Motor neuron (in vitro differentiated cells): ENCODE data around the gene HORMAD2. TPM values are rescaled to one million over a fixed set of nuclear protein-coding genes. Genes with fewer than 3 reads are reported as not detected.

ENCODE experiments used
- ATAC-seq, 8 experiments: fragments of 200-7000 bp; cut with Tn5 transposase; replicated peaks in 6 of 8; 2 replicates each; pipeline ENCODE4 v1.8.0; 2021; ENCODE audit warnings: mild to moderate bottlenecking in 8 of 8, moderate library complexity in 8 of 8
- H3K27ac ChIP-seq, 2 donors: fragments of 250-450 bp; sonication (Bioruptor Pico); 2 replicates each; pipeline ENCODE4 v1.9.0; 2021; ENCODE audit warnings: antibody characterized with exemption in 2 of 2, mild to moderate bottlenecking in 2 of 2, moderate library complexity in 1 of 2
- H3K4me1 ChIP-seq, 2 donors: fragments of 250-450 bp; sonication (Bioruptor Pico); replicated peaks in 1 of 2; 2 replicates each; pipeline ENCODE4 v1.6.1; 2021; ENCODE audit warnings: antibody characterized with exemption in 2 of 2, mild to moderate bottlenecking in 2 of 2, moderate library complexity in 1 of 2
- H3K4me3 ChIP-seq, 5 donors: fragments of 250-450 bp; sonication (Bioruptor Pico); 2 replicates each; pipeline ENCODE4 v1.9.0; 2021; ENCODE audit warnings: antibody characterized with exemption in 5 of 5, mild to moderate bottlenecking in 5 of 5, moderate library complexity in 4 of 5
- WGBS, 10 experiments: fragments of 450-650 bp; shearing (Covaris generic); methylation state at CpG; one replicate each; pipeline ENCODE4 v1.0.0; 2022; 5-methylcytosine and 5-hydroxymethylcytosine counted together
- in situ Hi-C, 9 experiments: fragments of 400-800 bp; cut with MboI; loops; one replicate each; pipeline ENCODE4 v1.15.0; 2021; ENCODE audit warnings: low sequenced_read_pairs in 9 of 9, low pct_unique_long_range_greater_than_20kb in 2 of 9; ENCODE audit not compliant: unreplicated experiment in 9 of 9
- total RNA-seq, 8 experiments: library from RNA; unstranded; fragments of 300-600 nt; gene quantifications; 2 replicates each; pipeline versions ENCODE4 v1.2.3 to v1.2.4, GENCODE V29; 2022

The HORMAD2 gene
- total RNA-seq, 8 experiments from 2014 or later, result 0.11 to 0.23 (median 0.13) TPM; not detected in 5

DNA sequence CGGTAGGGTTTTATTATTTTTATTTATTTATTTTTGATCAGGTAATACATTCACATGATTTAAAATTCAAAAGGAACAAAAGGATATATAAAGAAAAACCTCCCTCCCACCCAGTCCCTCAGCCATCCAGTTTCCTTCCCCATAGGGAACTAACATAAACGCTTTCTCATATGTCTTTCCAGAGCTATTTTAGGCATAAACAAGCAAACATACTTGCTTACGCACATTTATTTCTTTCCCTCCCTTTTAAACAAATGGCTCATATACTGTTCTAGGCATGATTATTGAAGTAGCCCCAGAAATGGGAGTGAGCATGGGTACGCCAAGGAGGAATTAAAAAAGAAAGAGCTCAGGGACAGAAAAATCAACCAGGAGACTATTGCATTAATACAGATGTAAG is 102.6 kb downstream of the HORMAD2 start:
- 50 to 83% (median 72%) methylated on average over 2 to 4 of the region's 4 CpGs; no CpG with 5 or more reads in 2 of the 10 experiments for WGBS, 10 experiments
- H3K4me3 ChIP-seq, result no peak overlapping the region
- ATAC-seq, result no peak

DNA sequence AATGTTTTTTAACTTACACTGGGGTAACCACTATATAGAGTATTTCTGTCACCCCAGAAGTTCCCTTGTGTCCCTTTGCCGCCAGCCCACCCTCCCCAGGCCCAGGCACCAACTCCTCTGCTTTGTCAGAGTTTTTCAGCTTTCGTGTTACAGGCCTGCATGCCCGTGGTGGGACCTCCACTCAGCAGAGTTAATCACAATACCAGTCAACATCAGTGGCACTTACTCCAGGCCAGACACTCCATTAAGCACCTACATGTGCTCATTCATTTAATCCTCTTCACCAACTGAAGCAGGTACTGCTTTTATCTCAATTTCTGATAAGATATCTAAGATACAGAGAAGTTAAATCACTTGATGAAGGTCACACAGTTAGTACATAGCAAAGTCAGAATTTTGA is 103.0 kb downstream of the HORMAD2 start:
- no peak for ATAC-seq
- no peak overlapping the region for H3K4me3 ChIP-seq
- 60 to 100% (median 77%) methylated on average over 1 to 3 of the region's 3 CpGs; no CpG with 5 or more reads in 3 of the 10 experiments for WGBS, 10 experiments
- in situ Hi-C loops, result no loop called here
- H3K27ac ChIP-seq, result no peak overlapping the region
- peaks cover 3% of the 10 kb centered on the region in 2 donors for H3K4me1 ChIP-seq

More for the DNA sequence above, 102.6 kb downstream of the HORMAD2 start:
- in situ Hi-C loops, result no loop called here
- Histone ChIP-seq H3K27ac (no peak overlapping the region), H3K4me1 (peaks cover 3% of the 10 kb centered on the region in 2 donors)

DNA sequence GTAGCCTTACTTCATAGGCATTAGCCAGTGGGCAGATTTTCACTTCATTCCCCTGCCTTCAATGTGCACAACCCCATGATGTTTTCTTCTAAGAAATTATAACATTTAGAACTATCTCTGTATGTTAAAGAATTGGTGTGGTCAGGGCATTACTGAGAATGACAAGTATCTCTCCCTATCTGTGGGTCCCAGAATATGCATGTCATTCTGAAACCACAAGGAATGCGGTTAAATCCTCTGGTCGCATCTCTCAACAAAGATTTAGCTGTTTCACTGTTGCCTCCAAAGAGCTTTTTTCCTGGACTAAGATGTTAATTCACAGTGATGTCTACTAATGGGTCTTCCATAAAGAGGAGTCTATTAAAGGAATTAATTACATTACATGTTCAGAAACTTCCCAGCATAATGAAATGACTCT is 103.6 kb downstream of the HORMAD2 start:
- WGBS, 10 experiments, result 13 to 86% (median 75%) methylated on average over 1 to 2 of the region's 2 CpGs; no CpG with 5 or more reads in 4 of the 10 experiments
- in situ Hi-C loops, result no loop called here
- no peak overlapping the region for H3K27ac ChIP-seq
- peak in 3 of 8 experiments; percentile 79 to 92 (median 83) for ATAC-seq
- peaks cover under 1% of the 10 kb centered on the region in 2 donors for H3K4me1 ChIP-seq
- H3K4me3 ChIP-seq, result no peak overlapping the region

DNA sequence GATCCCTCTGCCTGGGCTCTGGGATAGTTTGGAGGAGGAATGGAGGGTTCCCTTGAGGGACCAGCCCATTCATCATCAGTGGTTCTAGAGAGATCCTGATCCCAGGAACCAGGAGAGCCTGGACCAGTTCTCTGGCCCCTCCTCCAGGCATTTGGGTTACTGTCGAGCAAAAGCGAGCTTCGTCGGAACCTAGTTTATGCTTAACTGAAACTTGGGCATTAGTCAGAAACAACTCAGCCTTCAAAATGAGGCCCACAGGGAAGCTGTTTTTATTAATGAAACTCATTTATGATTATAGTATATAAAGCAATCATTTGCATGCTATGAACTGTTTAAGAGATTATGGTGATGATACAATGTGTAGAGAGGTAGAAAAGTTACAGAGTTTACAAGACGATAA is 104.9 kb downstream of the HORMAD2 start:
- no peak for ATAC-seq
- in situ Hi-C loops, result no loop called here
- Histone ChIP-seq H3K4me1 (no peaks in the 10 kb centered on the region), H3K4me3 (no peak overlapping the region), H3K27ac (no peak overlapping the region)
- 50 to 100% (median 96%) methylated on average over 1 to 5 of the region's 5 CpGs; no CpG with 5 or more reads in 1 of the 10 experiments for WGBS, 10 experiments

DNA sequence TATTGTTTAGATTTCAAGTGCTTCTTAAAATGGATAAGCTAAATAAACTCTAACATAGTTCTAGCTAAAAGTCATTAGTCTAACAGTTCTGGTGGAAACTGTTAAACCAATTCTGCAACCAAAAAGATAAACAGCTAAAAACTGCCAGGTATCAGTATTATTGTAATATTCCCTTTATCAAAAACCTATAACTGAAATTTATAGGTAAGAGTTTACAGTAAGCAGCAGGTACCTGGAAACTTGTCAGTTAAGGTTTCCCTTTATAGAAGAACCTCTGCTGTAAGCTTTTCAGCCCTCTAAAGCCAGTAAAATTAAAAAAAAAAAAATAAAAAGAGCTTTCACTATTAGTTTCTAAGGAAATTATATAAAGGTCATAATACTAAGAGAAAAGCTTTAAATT is 105.3 kb downstream of the HORMAD2 start:
- H3K4me1 ChIP-seq, result no peaks in the 10 kb centered on the region
- no peak for ATAC-seq
- in situ Hi-C loops, result no loop called here
- no peak overlapping the region for H3K27ac ChIP-seq
- H3K4me3 ChIP-seq, result no peak overlapping the region

DNA sequence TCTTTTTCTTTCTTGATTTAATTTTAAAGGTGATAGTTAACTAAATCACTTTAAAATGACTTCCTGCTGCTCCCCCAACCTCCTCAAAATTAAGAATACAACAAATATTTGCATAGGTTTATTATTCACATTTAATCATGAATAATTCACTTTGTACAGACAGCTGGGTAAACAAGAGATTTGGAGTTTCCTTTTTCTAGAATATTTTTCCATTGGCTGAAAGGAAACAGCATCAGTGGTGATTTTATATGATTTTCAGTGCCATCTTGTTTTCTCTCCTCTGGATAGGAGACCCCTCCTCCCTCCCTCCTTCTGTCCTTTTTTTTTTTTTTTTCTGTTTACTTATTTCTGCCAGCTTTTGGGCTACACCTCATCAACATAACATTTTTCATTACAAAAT is 105.8 kb downstream of the HORMAD2 start:
- Histone ChIP-seq H3K4me3 (no peak overlapping the region), H3K27ac (no peak overlapping the region), H3K4me1 (no peaks in the 10 kb centered on the region)
- in situ Hi-C loops, result no loop called here
- ATAC-seq, result peak in 2 of 8 experiments; percentile 18 to 77

DNA sequence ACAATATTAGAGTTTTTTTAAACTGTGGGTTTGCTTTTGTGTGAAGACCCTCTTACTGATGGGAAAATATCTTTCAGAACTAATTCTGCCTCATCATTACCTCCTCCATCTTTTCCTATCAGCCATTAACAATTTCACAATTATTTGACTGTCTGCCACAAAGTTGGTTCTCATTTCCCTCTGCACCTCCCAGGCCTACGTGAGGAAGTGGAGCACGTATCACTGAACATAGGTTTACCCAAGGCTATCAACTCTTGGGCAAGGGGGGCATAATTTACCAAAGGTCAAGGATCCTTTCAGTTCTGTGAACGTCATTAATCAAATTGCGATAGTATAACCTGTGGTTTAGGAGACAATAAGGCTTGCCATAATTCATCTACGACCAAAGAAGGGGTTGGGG is 106.2 kb downstream of the HORMAD2 start:
- no peak for ATAC-seq
- H3K27ac ChIP-seq, result no peak overlapping the region
- H3K4me3 ChIP-seq, result no peak overlapping the region
- in situ Hi-C loops, result no loop called here
- H3K4me1 ChIP-seq, result no peaks in the 10 kb centered on the region
- WGBS, 10 experiments, result 63 to 92% (median 87%) methylated on average over 2 to 5 of the region's 5 CpGs; no CpG with 5 or more reads in 1 of the 10 experiments

DNA sequence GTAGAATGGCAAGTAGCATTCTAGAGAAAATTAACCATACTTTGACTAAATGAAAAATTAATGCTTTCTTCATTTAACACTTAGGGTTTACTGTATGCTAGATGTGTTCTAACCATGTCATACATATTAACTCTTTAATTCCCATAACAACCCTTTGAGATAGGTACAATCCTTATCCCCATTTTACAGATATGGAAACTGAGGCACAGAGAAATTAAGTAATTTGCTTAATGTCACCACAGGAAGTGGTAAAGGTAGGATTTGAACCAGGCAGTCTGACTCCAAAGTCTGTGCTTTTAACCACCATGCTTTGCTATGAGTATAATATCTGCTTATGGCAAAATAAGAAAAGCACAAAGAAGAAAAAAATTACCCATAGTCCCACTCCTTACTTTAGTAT is 106.8 kb downstream of the HORMAD2 start:
- H3K4me1 ChIP-seq, result no peaks in the 10 kb centered on the region
- no peak for ATAC-seq
- H3K4me3 ChIP-seq, result no peak overlapping the region
- in situ Hi-C loops, result no loop called here
- H3K27ac ChIP-seq, result no peak overlapping the region

DNA sequence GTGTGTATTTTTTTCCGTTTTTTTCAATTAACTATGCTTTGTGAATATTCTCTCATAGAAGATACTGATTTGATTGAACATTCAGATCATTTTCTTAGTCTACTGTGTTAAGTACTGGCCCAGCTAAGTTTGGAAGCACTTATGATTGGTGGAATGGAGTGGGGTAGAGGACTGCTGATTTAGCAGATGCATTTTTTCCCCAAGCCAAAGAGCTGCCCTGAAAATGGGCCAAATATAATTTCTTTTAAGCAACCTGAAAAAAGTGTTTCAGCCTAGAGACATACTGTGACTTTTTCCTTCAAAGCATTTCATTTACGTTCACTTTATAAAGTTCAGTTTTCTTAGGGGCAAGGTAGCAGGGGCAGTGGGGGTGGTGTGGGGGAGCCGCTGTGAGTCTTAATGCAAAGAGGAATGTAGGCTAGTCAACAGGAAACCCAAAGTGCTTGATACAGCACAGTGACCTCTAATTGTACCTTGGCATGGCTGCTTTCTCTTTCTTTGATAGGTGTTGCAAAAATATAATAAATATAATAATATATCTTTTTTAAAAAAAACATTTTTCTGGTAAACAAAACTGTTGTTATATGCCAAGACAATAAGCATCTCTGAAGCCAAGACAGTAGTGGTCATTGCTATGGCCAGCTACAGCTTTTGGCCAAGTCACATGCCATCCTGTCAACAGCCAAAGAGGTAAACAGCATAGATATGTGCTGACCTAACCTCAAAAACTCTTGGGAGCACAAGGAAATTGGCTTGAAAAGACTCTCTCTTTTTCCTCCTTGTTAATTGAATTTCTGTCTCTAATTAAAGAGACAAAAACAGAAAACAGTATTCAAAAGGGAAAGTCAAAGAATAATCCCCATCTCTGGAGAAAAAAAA is 107.5 kb downstream of the HORMAD2 start:
- in situ Hi-C loops, result no loop called here
- H3K4me3 ChIP-seq, result no peak overlapping the region
- WGBS, 10 experiments, result 0 to 92% (median 76%) methylated on average over 1 to 3 of the region's 3 CpGs; no CpG with 5 or more reads in 1 of the 10 experiments
- no peak overlapping the region for H3K27ac ChIP-seq
- no peaks in the 10 kb centered on the region for H3K4me1 ChIP-seq
- ATAC-seq, result no peak

DNA sequence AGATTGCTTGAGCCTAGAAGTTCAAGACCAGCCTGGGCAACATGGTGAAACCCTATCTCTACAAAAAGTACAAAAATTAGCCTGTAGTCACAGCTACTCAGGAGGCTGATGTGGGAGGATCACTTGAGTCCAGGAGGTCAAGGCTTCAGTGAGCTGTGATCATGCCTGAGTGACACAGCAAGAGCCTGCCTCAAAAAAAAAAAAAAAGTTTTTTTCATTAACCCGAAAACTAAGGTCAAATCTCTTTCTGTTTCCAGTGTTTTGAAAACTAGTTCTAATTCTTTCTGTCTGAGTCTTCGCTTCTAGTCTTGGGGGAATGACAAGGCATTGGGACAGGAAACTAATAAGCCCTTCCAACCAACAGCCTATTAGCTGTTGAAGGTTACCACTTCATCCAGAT is 108.6 kb downstream of the HORMAD2 start:
- WGBS, 10 experiments, result 40 to 100% (median 81%) methylated on average over 1 to 2 of the region's 2 CpGs; no CpG with 5 or more reads in 2 of the 10 experiments
- Histone ChIP-seq H3K27ac (no peak overlapping the region), H3K4me3 (no peak overlapping the region), H3K4me1 (no peaks in the 10 kb centered on the region)
- ATAC-seq, result no peak
- in situ Hi-C loops, result no loop called here

DNA sequence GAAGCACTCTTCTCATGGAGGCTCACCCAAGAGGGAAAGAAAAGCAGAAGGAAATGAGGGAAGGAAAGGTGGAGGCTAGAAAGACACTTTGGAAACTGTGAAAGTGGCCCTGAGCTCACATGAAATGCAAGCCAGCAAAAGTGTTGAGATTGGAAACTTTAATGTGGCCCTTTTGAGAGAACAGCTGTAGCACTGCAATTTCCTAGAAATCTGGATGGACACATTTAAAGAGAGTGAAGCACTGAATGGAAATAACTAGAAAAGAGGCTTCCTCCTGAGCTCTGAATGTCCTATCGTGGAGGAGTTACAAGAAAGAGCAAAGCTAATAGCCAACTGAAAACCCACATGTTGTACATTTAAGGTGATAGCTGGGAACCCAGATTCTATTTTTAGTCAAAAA is 110.3 kb downstream of the HORMAD2 start:
- 56 to 100% (median 80%) methylated on average over 1 of the region's 1 CpG; no CpG with 5 or more reads in 3 of the 10 experiments for WGBS, 10 experiments
- no peak for ATAC-seq
- in situ Hi-C loops, result no loop called here
- H3K27ac ChIP-seq, result no peak overlapping the region
- peaks cover 4 to 8% of the 10 kb centered on the region in 2 donors for H3K4me1 ChIP-seq
- H3K4me3 ChIP-seq, result no peak overlapping the region

DNA sequence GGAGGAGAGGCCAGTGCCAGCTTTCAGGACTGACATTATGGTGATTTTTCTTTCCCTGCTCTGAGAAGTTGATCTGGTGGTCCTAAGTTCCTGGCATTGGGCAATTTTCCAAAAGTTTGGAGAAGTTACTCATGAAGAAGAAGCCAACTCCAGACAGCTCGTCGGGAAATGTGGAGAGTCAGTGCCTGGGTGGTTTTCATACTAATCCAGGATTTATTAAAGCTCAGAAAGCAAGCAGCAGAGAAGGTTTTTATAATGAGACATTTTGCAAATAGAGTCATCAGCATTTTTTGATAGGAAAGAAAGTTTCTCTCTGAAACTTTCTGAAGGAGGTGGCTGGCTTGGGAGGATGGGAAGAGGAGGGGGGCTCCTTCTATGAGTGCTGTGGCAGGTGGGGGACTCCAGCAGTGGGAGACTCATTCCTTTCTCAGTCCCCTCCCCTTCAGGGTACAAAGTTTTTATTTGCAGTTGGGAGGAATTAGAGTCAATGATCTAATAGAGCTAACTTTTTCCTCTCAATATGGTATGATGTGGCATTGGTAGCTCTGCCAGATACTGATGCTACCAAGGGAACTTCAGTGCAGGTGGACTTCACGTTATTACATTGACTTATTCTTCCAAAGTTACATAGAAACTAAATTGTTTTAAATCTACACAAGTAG is 110.9 kb downstream of the HORMAD2 start:
- WGBS, 10 experiments, result 23 to 100% (median 70%) methylated on average over 1 to 3 of the region's 3 CpGs; no CpG with 5 or more reads in 3 of the 10 experiments
- no peak overlapping the region for H3K4me3 ChIP-seq
- in situ Hi-C loops, result no loop called here

DNA sequence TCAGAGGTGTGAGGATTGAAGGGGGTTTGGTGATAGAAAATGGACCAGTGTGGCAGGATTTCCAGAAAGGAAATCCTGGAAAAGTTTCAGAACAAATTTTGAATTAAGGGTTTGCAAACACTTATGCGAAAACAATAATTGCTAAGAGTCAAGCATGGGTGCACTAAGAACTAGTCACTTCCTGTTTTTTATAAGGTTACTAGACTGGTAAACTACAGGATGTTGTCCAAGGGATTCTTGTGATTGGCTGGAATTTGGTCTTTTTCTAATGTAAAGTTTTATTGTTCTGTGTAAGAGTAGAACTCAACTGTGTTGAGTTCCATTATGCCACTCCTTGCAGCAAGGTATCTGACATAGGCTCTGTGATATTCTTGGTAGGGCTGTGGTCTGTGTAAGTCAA is 112.2 kb downstream of the HORMAD2 start:
- in situ Hi-C loops, result no loop called here
- Histone ChIP-seq H3K4me3 (no peak overlapping the region), H3K27ac (no peak overlapping the region), H3K4me1 (peaks cover 19 to 23% of the 10 kb centered on the region in 2 donors)
- 80 to 100% (median 100%) methylated on average over 1 of the region's 1 CpG; no CpG with 5 or more reads in 4 of the 10 experiments for whole genome bisulfite sequencing, 10 experiments
- no peak for ATAC-seq

More for the DNA sequence above, 110.9 kb downstream of the HORMAD2 start:
- H3K4me1 ChIP-seq, result peaks cover 10 to 14% of the 10 kb centered on the region in 2 donors
- ATAC-seq, result no peak
- H3K27ac ChIP-seq, result no peak overlapping the region
